IPS-18a (cell line): ENCODE measurements around the gene CSTPP1.

Source experiments
- H3K27ac ChIP-seq: one replicate; pipeline ENCODE4 v1.5.1; 2013; ENCODE audit warnings: low read length
- H3K27me3 ChIP-seq: one replicate; pipeline ENCODE4 v1.6.1; 2013; ENCODE audit warnings: mild to moderate bottlenecking, low read length; ENCODE audit not compliant: control insufficient read depth, insufficient read depth
- H3K36me3 ChIP-seq: one replicate; pipeline ENCODE4 v1.6.1; 2013; ENCODE audit warnings: low read depth, low read length; ENCODE audit not compliant: control insufficient read depth
- H3K4me1 ChIP-seq: one replicate; pipeline ENCODE4 v1.6.1; 2013; ENCODE audit warnings: low read depth, low read length; ENCODE audit not compliant: control insufficient read depth
- H3K4me3 ChIP-seq: one replicate; pipeline ENCODE4 v1.5.1; 2013; ENCODE audit warnings: low read length
- H3K9ac ChIP-seq: one replicate; pipeline ENCODE4 v1.6.1; 2013; ENCODE audit warnings: mild to moderate bottlenecking, low read length, moderate library complexity
- H3K9me3 ChIP-seq: one replicate; pipeline ENCODE4 v1.6.1; 2013; ENCODE audit warnings: low read depth, low read length; ENCODE audit not compliant: control insufficient read depth

The CSTPP1 gene

DNA sequence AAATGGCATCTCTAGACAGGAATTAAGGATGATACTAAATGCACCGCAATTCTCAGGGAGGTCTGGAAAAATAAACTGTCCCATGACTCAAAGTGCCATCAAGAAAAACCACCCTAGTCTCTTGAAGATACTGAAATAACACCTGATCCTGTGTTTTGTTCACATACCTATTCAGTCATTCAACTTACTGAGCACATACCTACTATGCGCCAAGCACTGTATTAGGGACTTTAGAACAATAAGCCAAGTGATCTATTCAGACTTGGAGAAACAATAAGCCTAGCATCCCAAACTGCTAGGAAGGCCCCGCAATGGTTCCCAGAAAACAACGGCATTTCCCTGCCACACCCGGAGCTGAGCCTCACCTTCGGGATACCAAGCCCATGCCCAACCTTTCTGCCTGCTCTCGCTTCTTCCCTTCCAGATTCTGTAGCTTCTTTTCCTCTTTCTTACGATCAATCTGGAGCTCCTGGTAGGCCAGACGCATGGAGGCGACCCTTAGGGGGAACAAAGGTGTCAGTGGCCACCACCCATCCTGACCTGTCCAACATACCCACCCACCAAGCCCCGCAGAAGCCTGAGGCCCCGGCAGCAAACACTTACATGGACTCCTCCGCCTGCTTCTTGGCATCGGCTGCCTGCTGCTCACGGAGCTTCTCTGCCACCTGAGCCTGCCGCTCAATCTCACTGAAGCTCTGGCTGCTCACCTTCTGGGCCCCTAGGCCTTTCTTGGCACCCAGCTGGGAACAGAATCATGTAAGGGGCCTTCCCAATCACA is 234.7 kb downstream of the CSTPP1 start:
- Histone ChIP-seq H3K36me3 (peaks cover 70% of the 10 kb centered on the region), H3K9ac (no peak overlapping the region), H3K4me3 (no peak overlapping the region), H3K27ac (no peak overlapping the region), H3K27me3 (no peaks in the 10 kb centered on the region), H3K9me3 (no peaks in the 10 kb centered on the region), H3K4me1 (peaks cover 4% of the 10 kb centered on the region)

DNA sequence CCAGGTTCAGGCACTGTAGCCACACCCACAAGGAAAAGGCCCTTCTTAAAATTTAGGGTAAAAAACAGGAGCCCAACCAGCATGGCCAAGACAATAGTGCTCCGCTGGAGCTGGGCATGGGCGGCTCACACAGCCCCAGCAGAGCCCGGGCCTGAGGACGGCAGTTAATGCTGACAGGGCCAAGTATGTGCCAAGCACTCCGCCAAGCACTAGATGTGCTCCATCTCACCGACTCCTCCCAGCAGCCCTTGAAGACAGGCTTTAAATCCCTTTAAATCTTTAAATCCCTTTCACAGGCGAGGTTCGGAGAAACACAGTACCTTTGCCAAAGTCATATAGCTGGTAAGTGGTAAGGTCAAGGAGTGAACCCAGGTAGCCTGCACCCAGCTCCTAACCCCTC is 235.3 kb downstream of the CSTPP1 start:
- H3K36me3 ChIP-seq, result peaks cover 64% of the 10 kb centered on the region
- H3K4me1 ChIP-seq, result peaks cover 4% of the 10 kb centered on the region
- H3K9me3 ChIP-seq, result no peaks in the 10 kb centered on the region
- H3K4me3 ChIP-seq, result no peak overlapping the region
- H3K27ac ChIP-seq, result no peak overlapping the region
- no peak overlapping the region for H3K9ac ChIP-seq
- no peaks in the 10 kb centered on the region for H3K27me3 ChIP-seq

DNA sequence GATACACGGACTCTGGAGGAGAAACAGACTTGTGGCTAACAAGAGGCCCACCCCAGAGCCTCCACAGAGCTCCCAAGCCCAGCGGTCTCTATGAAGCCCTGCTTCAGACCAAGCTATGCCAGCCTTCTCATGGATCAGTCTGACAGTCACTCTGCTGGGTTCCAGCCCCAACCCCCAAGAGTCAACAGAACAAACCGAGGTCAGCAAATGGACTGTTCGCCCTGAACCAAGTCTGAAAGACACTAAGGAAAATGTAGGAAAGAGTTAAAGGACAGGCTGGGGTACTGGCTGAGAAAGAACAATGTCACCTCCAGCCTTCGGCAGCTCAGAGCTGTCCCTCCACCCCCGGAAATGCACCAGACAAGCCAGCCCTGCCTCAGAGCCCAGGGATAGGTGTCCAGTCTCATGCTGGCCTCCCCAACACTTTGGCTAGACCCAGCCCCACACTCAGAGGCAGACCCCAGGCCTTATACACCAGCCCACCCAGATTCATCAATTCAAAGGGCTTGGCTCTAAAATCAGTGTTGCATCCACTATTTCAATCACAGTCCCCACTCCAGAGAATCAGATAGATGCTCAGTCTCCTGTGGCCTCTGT is 236.3 kb downstream of the CSTPP1 start:
- peaks cover 54% of the 10 kb centered on the region for H3K36me3 ChIP-seq
- H3K9ac ChIP-seq, result no peak overlapping the region

DNA sequence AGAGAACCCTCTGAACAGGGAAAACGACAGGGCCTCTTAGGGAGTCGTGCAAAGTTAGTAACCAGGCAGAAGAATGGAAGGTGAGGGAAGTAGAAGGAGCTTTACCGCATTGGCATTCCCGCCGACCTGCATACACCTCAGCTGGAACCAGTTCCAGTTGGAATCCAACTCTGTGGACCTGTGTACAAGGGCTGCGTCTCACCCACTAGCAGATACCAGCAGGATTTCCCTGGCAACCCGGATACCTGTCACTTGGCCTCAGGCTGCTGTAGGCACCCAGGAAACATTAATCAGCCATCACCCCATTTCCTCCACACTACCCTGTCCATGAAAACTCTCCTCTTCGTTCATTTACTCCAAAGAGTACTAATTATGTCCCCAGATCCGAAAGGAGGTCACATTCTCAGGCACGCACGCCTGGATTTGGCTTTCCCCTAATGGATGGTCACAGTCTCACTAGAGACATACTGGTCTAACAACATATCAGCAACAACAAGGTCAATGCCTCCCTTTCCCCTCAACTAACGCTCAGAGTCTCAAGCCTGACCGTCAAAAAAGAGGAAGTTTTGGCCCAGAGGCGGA is 239.3 kb downstream of the CSTPP1 start:
- H3K9ac ChIP-seq, result peak overlapping the region; percentile 96
- H3K36me3 ChIP-seq, result peaks cover 42% of the 10 kb centered on the region
- H3K27me3 ChIP-seq, result no peaks in the 10 kb centered on the region
- H3K4me1 ChIP-seq, result peaks cover 4% of the 10 kb centered on the region
- H3K9me3 ChIP-seq, result no peaks in the 10 kb centered on the region
- peak overlapping the region; percentile 76 for H3K27ac ChIP-seq
- peak overlapping the region; percentile 92 for H3K4me3 ChIP-seq

More for the DNA sequence above, 236.3 kb downstream of the CSTPP1 start:
- peaks cover 4% of the 10 kb centered on the region for H3K4me1 ChIP-seq
- no peaks in the 10 kb centered on the region for H3K9me3 ChIP-seq
- H3K4me3 ChIP-seq, result no peak overlapping the region
- no peaks in the 10 kb centered on the region for H3K27me3 ChIP-seq
- no peak overlapping the region for H3K27ac ChIP-seq

DNA sequence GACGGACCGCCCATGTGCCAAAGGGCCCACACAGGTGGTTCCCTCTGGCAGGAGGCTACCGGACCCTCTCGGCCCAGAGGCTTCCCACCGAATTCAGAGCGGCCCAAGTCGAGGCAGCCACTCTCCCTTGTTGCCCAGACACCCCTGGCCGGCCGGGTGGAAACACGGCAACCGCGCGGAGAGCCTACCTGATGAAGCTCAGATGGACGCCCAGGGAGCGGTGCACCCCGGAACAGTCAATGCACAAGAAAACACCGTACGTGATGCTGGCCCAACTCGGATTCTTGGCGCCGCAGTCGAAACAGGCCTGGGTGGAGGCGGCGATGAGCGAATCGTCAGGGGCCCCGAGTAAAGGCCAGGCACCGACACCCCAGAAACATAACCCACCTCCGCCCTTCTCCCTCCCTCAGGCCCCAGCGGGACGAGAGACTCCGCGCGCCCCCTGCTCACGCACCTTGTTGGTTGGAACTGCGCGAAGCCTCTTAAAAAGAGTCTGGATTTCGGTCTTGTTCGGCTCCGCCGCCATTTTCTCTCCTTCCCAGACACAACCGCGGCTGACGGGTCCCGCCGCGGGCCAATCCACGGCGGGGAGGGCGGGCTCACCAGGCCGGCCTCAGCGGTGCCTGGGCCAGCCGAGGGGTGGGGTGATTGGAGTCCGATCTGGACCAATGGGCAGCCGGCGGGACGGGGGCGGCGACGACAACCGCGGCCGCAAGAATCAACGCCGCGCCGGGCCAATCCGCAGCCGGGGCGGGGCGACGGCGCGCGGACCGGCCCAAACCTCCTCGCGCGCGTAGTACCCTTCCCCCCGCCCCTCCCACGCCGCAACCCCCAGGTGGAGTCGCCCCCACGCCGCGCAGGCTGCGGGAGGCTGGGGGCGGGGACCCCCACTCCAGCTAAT is 240.0 kb downstream of the CSTPP1 start, which contains the start of gene ARFGAP2:
ARFGAP2 (minus strand) TSS at position 552 of the 901 bp plus-strand sequence; CDS start at position 526, 26 bp downstream.
- Histone ChIP-seq H3K36me3 (peaks cover 34% of the 10 kb centered on the region), H3K9me3 (no peaks in the 10 kb centered on the region), H3K27ac (peak within 1 kb of the TSS; percentile 76), H3K4me1 (peaks cover 4% of the 10 kb centered on the region), H3K9ac (peak within 1 kb of the TSS; percentile 96), H3K4me3 (peak within 1 kb of the TSS; percentile 92), H3K27me3 (no peaks in the 10 kb centered on the region)

DNA sequence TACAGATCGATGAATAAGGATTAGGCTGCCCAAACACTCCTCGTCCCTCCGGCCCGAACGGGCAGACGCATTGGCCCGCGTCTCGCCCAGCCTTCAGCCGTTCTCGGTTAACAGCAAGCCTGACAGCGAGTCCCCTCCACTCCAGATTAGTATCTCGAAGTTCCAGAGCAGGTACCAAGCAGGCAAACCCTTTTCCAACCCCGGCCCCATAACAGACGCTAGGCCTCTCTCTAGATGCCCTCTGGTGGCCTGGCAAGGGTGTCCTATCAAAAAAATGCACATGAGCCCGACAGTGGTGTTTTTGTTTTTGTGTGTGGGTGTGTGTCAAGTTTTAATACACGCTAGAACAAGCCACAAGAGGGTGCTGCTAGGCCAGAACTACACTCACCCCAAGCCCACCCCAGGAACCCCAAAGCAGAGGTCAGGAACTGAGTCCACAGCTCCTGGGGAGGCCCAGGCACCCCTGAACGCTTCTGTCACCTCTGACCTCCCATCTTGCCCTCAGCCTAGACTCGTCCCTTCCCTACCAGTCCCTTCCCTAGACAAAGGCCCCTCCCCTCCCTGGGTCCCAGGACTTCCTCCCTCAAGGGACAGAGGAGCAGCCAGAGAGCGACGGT is 240.8 kb downstream of the CSTPP1 start:
- H3K4me3 ChIP-seq, result peak overlapping the region; percentile 92
- peaks cover 27% of the 10 kb centered on the region for H3K36me3 ChIP-seq
- peak overlapping the region; percentile 29 for H3K9ac ChIP-seq
- H3K9me3 ChIP-seq, result no peaks in the 10 kb centered on the region
- no peak overlapping the region for H3K27ac ChIP-seq
- no peaks in the 10 kb centered on the region for H3K27me3 ChIP-seq
- H3K4me1 ChIP-seq, result peaks cover 4% of the 10 kb centered on the region

DNA sequence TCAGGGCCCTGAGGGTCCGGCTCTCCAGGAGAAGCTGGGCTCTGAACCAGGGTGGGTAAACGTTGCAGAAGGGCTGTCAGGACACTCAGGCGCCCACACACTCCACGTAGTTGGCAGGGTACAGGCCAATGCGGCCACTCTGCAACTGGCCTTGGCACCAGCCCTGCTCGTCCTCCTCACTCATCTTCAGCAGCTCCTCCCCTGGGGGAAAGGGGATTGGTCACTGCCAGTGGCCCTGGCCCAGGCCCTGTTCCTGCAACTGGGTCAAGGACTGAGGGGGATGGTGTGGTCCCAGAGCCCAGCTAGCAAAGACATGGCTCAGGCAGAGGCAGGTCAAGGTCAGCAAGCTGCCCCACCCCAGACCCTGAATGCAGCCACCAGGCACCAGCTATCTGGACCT is 241.3 kb downstream of the CSTPP1 start:
- H3K4me1 ChIP-seq, result peaks cover 4% of the 10 kb centered on the region
- peak overlapping the region; percentile 29 for H3K9ac ChIP-seq
- peaks cover 22% of the 10 kb centered on the region for H3K36me3 ChIP-seq
- no peak overlapping the region for H3K4me3 ChIP-seq
- H3K27ac ChIP-seq, result no peak overlapping the region
- H3K27me3 ChIP-seq, result no peaks in the 10 kb centered on the region
- no peaks in the 10 kb centered on the region for H3K9me3 ChIP-seq

DNA sequence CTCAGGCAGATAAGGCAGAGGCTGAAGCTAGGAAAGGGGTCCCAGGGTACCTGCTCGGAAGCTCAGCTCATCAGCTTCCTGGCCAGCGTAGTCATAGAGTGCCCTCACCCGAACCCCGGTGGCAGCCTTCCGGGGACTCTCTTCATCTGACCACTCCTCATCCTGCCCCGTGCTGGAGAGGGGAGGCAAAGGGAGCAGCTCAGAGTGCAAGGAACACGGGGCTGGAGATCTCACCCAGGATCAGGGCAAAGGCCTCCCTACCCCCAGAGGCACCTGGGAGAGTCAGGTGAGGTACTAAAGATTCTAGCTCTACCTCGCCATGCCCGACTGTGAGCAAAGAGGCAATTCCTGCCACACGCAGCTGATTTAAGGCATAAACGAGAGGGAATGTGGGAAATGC is 241.8 kb downstream of the CSTPP1 start:
- Histone ChIP-seq H3K27me3 (no peaks in the 10 kb centered on the region), H3K27ac (no peak overlapping the region), H3K9ac (no peak overlapping the region), H3K9me3 (no peaks in the 10 kb centered on the region), H3K4me1 (peaks cover 4% of the 10 kb centered on the region), H3K4me3 (no peak overlapping the region), H3K36me3 (peaks cover 20% of the 10 kb centered on the region)

DNA sequence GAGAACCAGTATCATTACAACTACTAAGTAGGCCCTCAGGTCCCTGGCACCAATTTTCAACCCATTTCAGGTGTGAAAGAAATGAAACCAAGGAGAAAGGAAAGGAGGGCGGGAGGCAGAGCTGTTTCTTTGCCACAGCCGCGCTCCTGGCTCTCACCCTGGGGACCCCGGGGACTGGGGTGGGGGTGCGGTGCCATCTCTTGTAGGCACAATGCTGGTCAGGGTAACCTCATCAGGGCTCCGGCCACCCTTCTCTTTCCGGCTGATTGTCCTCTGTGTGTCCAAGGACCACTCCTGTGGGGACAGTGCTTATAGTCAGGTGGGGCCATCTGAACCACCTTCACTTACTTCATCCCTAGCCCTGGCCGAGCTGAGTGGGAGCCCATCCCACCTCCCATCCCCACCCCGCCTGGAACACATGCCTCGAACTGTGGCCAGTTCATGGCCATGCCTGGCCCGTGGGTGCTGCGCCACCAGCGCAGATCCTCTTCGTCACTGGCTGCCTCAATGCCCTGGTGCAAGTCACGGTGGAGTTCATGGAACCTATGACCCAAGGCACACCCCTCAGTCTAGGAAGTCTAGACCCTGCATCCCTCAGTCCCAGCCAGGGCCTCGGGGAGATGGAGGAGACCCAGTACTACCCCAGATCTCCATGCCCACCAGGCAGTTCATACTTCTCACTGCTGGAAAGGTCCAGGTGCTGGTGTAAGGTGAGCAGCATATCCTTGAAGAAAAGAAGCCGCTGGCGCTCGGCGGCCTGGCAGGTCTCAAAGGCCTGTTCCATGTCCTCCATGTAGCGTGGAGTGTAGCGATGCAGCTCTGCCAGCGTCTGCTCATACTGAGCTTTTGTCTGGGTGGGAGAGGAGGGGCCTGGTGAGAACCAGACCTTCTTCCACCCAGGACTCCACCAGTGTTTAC is 242.4 kb downstream of the CSTPP1 start:
- Histone ChIP-seq H3K4me3 (no peak overlapping the region), H3K4me1 (peaks cover 4% of the 10 kb centered on the region), H3K36me3 (peaks cover 13% of the 10 kb centered on the region), H3K9me3 (no peaks in the 10 kb centered on the region), H3K27me3 (no peaks in the 10 kb centered on the region), H3K9ac (no peak overlapping the region), H3K27ac (no peak overlapping the region)

DNA sequence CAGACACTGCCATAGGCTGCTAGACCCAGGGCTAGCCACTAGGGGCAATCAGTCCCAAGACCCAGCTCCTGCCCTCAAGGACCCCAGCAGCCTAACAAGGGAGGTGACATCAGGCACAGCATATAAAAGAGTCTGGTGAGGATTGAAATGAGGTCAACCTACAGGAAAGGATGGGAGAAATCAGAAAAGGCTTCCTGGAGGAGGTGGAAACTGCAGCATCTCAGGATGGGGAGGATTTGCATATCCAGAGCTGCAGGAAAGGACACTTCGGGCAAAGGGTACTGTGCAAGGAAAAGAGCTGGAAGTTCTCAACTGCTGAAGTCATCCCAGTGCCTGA is 243.1 kb downstream of the CSTPP1 start:
- no peaks in the 10 kb centered on the region for H3K9me3 ChIP-seq
- H3K4me1 ChIP-seq, result peaks cover 4% of the 10 kb centered on the region
- H3K36me3 ChIP-seq, result peaks cover 11% of the 10 kb centered on the region
- no peaks in the 10 kb centered on the region for H3K27me3 ChIP-seq
- no peak overlapping the region for H3K27ac ChIP-seq
- H3K4me3 ChIP-seq, result no peak overlapping the region
- H3K9ac ChIP-seq, result no peak overlapping the region
